Measurements from ENCODE around the gene B3GAT1. TPM values are rescaled to one million over a fixed set of nuclear protein-coding genes. Genes with fewer than 3 reads are reported as not detected.

The B3GAT1 gene
- total RNA-seq, 1 donor from 2014 or later = 3.5 TPM

DNA sequence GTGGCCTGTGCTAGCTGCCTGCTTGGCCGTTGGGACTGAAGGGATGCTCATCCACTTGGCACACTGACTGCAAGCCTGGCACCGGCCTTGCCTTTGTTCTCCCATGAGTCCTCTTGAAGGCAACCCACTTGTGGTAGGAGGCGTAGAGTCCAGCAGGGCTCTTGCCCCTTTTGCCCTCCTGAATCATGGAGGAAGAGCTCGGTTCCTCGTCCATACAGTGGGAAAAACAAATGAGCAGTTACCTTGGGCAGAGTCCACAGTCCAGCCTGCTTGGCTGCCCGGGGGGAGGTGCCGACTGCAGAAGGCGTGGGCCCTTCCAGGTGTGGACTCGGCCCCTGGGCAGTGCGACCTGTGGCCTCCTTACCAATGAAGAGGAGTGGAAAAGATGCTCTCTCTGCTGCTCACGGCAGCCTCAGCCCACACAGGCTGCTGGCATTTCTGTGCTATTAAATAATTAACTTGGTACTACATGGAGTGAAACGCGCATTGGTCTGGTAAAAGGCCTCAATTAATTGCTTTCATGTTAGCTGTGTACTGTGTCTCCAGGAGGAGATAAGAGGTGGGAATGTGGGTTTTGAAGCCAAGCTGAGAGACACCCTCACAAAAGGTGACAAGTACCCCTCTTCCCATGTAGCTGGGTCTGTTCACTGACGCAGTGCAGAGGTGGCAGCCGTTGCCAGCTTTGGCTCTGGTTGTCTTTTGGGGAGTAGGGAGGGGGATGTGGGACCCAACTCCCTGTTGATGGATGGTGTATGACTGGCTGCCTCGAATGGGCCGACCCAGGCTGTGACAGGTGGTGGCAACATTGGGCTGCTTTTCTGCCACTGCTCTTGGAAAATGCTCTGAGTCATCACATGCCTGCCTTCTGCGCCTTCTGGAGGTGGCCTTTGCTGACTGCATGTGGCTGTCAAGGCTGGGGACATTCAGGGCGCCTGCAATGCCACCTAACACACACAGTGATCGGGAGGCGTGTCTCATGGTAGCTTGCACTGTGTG, 26.8 kb upstream of the B3GAT1 start:
- Mint-ChIP-seq H3K4me3 (no peak overlapping the region), H3K9me3 (peaks cover 4% of the 10 kb centered on the region), H3K36me3 (no peaks in the 10 kb centered on the region), H3K4me1 (ENCODE audit: unreplicated experiment) (no peaks in the 10 kb centered on the region), H3K27ac (no peak overlapping the region), H3K27me3 (peaks cover 14% of the 10 kb centered on the region)
- no peak for DNase-seq (ENCODE audit: extremely low spot score, unreplicated experiment)
- TF ChIP-seq, protein P1, sequence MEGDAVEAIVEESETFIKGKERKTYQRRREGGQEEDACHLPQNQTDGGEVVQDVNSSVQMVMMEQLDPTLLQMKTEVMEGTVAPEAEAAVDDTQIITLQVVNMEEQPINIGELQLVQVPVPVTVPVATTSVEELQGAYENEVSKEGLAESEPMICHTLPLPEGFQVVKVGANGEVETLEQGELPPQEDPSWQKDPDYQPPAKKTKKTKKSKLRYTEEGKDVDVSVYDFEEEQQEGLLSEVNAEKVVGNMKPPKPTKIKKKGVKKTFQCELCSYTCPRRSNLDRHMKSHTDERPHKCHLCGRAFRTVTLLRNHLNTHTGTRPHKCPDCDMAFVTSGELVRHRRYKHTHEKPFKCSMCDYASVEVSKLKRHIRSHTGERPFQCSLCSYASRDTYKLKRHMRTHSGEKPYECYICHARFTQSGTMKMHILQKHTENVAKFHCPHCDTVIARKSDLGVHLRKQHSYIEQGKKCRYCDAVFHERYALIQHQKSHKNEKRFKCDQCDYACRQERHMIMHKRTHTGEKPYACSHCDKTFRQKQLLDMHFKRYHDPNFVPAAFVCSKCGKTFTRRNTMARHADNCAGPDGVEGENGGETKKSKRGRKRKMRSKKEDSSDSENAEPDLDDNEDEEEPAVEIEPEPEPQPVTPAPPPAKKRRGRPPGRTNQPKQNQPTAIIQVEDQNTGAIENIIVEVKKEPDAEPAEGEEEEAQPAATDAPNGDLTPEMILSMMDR (conservative IDR thresholded peaks at IDR 0.05) = no peak

DNA sequence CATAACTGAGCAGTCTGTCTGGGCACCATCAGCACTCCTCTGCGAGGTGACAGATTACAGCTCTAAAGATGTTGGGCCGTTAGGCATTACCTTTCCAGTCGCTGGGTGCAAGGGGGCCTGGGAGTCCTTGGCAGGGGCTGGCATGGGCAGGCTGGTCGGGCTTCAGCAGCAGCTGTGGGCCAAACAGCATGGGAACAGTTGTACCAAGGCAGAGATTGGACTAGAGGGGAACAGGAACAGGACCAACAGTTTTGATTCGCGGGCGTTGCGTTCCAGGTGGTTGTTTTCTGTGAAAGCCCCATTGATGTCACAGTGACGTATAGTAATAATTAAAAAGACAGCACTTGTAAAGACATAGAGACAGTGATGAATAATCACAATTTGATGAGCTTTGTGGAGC, 25.8 kb upstream of the B3GAT1 start:
- Mint-ChIP-seq H3K27me3 (peaks cover 8% of the 10 kb centered on the region), H3K27ac (no peak overlapping the region), H3K9me3 (peaks cover 4% of the 10 kb centered on the region), H3K36me3 (no peaks in the 10 kb centered on the region), H3K4me3 (no peak overlapping the region), H3K4me1 (ENCODE audit: unreplicated experiment) (no peaks in the 10 kb centered on the region)
- DNase-seq (ENCODE audit: extremely low spot score, unreplicated experiment) = no peak
- TF ChIP-seq, protein P1 (conservative IDR thresholded peaks at IDR 0.05) = no peak

DNA sequence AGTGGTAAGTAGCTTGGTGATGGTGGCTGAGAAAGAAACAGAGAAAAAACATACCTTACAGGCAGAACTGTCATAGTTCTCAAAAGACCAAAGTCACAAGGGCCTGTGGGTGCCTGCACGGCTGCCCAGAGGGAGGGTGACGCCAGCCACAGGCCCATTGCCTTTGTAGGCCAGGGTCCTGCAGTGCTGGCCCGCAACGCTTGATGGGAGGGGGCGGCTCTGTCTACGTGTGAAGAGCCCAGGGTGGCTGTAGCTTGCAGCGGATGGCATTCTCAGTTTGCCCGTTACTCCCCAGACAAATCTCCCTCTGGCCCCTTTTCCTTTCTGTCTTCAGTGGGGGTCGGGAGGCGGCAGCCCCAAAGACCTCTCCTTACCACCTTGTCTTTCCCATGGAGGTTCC, 24.7 kb upstream of the B3GAT1 start:
- H3K36me3 Mint-ChIP-seq = no peaks in the 10 kb centered on the region
- H3K9me3 Mint-ChIP-seq = peaks cover 4% of the 10 kb centered on the region
- TF ChIP-seq, protein P1 (conservative IDR thresholded peaks at IDR 0.05) = no peak
- H3K4me3 Mint-ChIP-seq = no peak overlapping the region
- H3K4me1 Mint-ChIP-seq (ENCODE audit: unreplicated experiment) = no peaks in the 10 kb centered on the region
- no peak for DNase-seq (ENCODE audit: extremely low spot score, unreplicated experiment)
- H3K27ac Mint-ChIP-seq = no peak overlapping the region
- peaks cover 8% of the 10 kb centered on the region for H3K27me3 Mint-ChIP-seq

DNA sequence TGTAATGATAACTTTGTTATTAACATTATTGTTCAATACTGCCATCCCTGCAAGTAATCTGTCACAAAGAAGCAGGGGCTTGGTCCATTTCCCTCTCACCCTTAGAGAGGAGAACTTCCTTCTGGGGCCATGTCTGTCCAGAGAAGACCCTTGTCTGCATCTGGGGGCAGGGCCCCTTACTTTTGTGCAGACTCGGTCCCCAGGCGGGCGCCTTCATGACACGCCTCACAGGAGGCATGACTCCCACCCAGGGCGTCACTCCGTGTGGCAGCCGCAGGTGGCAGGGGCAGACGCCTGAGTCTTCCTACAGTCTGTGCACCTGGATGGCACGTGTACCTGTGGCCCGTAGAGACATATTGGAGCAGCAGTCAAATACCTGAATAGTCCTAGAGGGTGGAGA, 21.8 kb upstream of the B3GAT1 start:
- Mint-ChIP-seq H3K4me1 (ENCODE audit: unreplicated experiment) (no peaks in the 10 kb centered on the region), H3K4me3 (no peak overlapping the region), H3K9me3 (no peaks in the 10 kb centered on the region), H3K36me3 (no peaks in the 10 kb centered on the region), H3K27ac (no peak overlapping the region), H3K27me3 (peaks cover 20% of the 10 kb centered on the region)
- TF ChIP-seq, protein P1 (conservative IDR thresholded peaks at IDR 0.05) = no peak
- no peak for DNase-seq (ENCODE audit: extremely low spot score, unreplicated experiment)

DNA sequence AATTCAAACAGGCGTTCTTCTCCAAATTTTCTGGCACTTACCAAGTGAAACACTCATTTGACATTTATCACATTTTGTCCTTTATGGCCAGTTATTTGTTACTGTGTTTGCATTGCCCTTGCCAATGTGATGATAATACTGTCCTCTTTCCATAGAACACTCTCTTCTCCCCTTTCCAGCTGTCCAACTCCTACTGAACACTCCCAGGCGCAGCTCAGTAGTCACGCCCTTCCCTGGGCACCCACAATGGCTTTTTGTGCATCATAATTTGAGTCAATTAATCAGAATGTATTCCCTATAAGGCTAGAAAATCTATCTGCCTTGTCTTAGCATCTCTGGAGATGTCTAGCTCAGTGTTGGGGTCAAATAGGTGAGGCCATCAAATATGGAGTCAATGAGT, 21.2 kb upstream of the B3GAT1 start:
- H3K27me3 Mint-ChIP-seq = peaks cover 23% of the 10 kb centered on the region
- H3K4me1 Mint-ChIP-seq (ENCODE audit: unreplicated experiment) = no peaks in the 10 kb centered on the region
- H3K36me3 Mint-ChIP-seq = no peaks in the 10 kb centered on the region
- H3K4me3 Mint-ChIP-seq = no peak overlapping the region
- no peak overlapping the region for H3K27ac Mint-ChIP-seq
- no peak for DNase-seq (ENCODE audit: extremely low spot score, unreplicated experiment)
- H3K9me3 Mint-ChIP-seq = no peaks in the 10 kb centered on the region
- TF ChIP-seq, protein P1 (conservative IDR thresholded peaks at IDR 0.05) = no peak

All from type B pancreatic cell (in vitro differentiated cells).